ENCODE data around the gene CACNA2D3.

CACNA2D3 gene

GRCh38 chr3:54262541-54262940, 140.2 kb downstream of the CACNA2D3 start:
- no peak for FAIRE-seq
- TF ChIP-seq TAF1 (IDR thresholded peaks at IDR 0.05; ENCODE audit: low read depth, low read length), result no peak
- TF ChIP-seq SPI1 (IDR thresholded peaks at IDR 0.05; ENCODE audit: low read depth, low read length), result no peak
- no peak for TF ChIP-seq POLR2A (IDR thresholded peaks at IDR 0.05; ENCODE audit: low read depth, low read length)
- no peak for TF ChIP-seq POU2F2 (IDR thresholded peaks at IDR 0.05; ENCODE audit: low read depth, low read length)
- TF ChIP-seq PAX5 (IDR thresholded peaks at IDR 0.05; ENCODE audit: insufficient read depth, low read length, severe bottlenecking), result no peak
- TF ChIP-seq POLR2AphosphoS5 (IDR thresholded peaks at IDR 0.05; ENCODE audit: low read depth, low read length), result no peak
- DNase-seq (ENCODE audit: insufficient read length, low spot score), result no peak

GRCh38 chr3:54262946-54263345, 140.6 kb downstream of the CACNA2D3 start:
- DNase-seq (ENCODE audit: insufficient read length, low spot score) (no peak), FAIRE-seq (no peak)
- TF ChIP-seq POU2F2 (IDR thresholded peaks at IDR 0.05; ENCODE audit: low read depth, low read length) (no peak), TAF1 (IDR thresholded peaks at IDR 0.05; ENCODE audit: low read depth, low read length) (no peak), POLR2A (IDR thresholded peaks at IDR 0.05; ENCODE audit: low read depth, low read length) (no peak), SPI1 (IDR thresholded peaks at IDR 0.05; ENCODE audit: low read depth, low read length) (no peak), POLR2AphosphoS5 (IDR thresholded peaks at IDR 0.05; ENCODE audit: low read depth, low read length) (no peak), PAX5 (IDR thresholded peaks at IDR 0.05; ENCODE audit: insufficient read depth, low read length, severe bottlenecking) (no peak)

DNA sequence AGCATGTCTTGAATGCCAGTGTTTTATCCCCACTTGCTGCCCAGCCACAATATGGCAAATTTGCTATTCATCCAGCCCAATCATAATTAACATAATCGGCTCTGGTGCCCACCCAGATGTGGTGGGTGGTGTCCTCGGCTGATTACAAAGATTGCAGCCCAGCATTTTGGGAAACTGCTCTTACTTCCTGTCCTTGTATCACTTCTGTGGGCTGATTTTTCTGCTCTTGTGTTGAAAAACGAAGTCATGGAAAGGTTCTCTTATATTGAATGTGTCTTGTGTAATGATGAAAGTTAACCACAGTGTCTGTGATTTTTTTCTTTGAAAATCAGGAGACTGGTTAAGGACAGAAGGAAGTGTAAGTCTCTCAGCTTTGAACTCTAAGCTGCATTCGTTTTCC, 141.7 kb downstream of the CACNA2D3 start:
- DNase-seq (ENCODE audit: insufficient read length, low spot score), result no peak
- TF ChIP-seq POLR2AphosphoS5 (IDR thresholded peaks at IDR 0.05; ENCODE audit: low read depth, low read length) (no peak), PAX5 (IDR thresholded peaks at IDR 0.05; ENCODE audit: insufficient read depth, low read length, severe bottlenecking) (no peak), POU2F2 (IDR thresholded peaks at IDR 0.05; ENCODE audit: low read depth, low read length) (no peak), SPI1 (IDR thresholded peaks at IDR 0.05; ENCODE audit: low read depth, low read length) (no peak), POLR2A (IDR thresholded peaks at IDR 0.05; ENCODE audit: low read depth, low read length) (no peak), TAF1 (IDR thresholded peaks at IDR 0.05; ENCODE audit: low read depth, low read length) (no peak)
- no peak for FAIRE-seq

- DNase-seq (ENCODE audit: insufficient read length, low spot score) (no peak), FAIRE-seq (no peak)
- no peak for TF ChIP-seq POU2F2 (IDR thresholded peaks at IDR 0.05; ENCODE audit: low read depth, low read length)
- TF ChIP-seq POLR2AphosphoS5 (IDR thresholded peaks at IDR 0.05; ENCODE audit: low read depth, low read length), result no peak
- no peak for TF ChIP-seq SPI1 (IDR thresholded peaks at IDR 0.05; ENCODE audit: low read depth, low read length)
- TF ChIP-seq TAF1 (IDR thresholded peaks at IDR 0.05; ENCODE audit: low read depth, low read length), result no peak
- no peak for TF ChIP-seq PAX5 (IDR thresholded peaks at IDR 0.05; ENCODE audit: insufficient read depth, low read length, severe bottlenecking)
Observed at GRCh38 chr3:54270816-54271526, 148.6 kb downstream of the CACNA2D3 start.

DNA sequence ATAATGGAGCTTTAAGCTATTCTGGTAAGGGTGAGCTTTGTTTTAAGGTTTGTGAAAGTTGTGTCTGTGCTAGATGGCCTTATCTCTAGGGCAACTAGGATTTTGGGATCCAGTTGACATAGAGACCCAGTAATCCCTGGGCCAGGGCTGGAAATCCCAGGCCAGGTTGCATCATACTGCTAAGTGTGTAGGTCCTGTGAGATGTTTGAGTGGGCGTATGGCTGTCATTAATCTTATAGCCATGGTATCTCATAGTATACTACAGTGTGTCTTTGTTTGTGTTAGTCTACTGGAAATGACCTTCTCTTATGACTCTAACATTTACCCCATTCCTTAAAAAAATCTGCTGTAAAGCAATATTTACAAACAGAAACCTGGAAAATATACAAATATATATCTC, 151.4 kb downstream of the CACNA2D3 start:
- FAIRE-seq (no peak), DNase-seq (ENCODE audit: insufficient read length, low spot score) (no peak)
- no peak for TF ChIP-seq POLR2A (IDR thresholded peaks at IDR 0.05; ENCODE audit: low read depth, low read length)
- no peak for TF ChIP-seq SPI1 (IDR thresholded peaks at IDR 0.05; ENCODE audit: low read depth, low read length)

DNA sequence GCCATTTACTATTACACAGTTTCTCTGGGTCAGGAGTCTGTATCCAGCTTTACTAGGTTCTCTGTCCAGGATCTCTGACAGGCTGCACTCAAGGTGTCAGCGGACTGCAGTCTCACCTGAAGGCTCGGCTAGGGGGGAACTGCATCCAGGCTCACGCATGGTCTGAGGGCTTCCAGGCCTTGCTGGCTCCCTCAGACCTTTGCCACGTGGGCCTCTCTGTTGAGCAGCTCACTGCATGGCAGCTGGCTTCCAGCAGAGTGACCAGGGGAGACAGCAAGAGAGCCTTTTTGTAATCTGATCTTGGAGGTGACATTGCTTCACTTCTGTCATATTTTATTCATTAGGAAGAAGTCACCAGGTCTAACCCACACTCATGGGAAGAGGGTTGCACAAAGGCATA, 152.3 kb downstream of the CACNA2D3 start:
- TF ChIP-seq POU2F2 (IDR thresholded peaks at IDR 0.05; ENCODE audit: low read depth, low read length) (no peak), SPI1 (IDR thresholded peaks at IDR 0.05; ENCODE audit: low read depth, low read length) (no peak), POLR2AphosphoS5 (IDR thresholded peaks at IDR 0.05; ENCODE audit: low read depth, low read length) (no peak), TAF1 (IDR thresholded peaks at IDR 0.05; ENCODE audit: low read depth, low read length) (no peak), PAX5 (IDR thresholded peaks at IDR 0.05; ENCODE audit: insufficient read depth, low read length, severe bottlenecking) (no peak), POLR2A (IDR thresholded peaks at IDR 0.05; ENCODE audit: low read depth, low read length) (no peak)
- DNase-seq (ENCODE audit: insufficient read length, low spot score), result no peak
- FAIRE-seq, result no peak

DNA sequence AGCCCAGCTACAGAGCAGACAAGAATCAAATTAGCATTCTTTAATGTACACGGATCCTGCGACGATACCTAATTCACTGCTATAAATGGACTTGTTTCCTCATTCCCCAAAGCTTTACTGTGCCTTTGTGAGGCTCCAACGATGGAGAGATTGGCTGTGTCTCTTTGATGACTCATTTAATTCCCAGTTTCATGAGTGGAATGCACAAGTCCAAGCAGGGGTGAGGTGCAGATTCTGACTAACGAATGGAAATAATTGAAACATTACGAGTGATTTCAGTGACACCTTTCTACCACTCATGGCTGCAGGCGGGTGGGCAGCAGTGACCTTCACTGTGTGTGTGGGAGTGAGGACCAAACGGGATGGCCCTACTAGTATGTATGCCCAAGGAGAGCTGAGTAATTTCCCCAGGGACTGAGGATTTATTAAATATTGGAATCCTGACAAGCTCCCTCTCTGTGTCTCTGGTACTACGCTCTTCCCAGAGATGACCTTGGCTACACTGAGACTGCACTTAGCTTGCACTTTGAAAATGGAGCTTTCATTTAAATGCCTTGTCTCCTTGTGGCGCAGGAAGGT, 156.7 kb downstream of the CACNA2D3 start:
- no peak for TF ChIP-seq POLR2A (IDR thresholded peaks at IDR 0.05; ENCODE audit: low read depth, low read length)
- TF ChIP-seq POU2F2 (IDR thresholded peaks at IDR 0.05; ENCODE audit: low read depth, low read length), result no peak
- TF ChIP-seq POLR2AphosphoS5 (IDR thresholded peaks at IDR 0.05; ENCODE audit: low read depth, low read length), result no peak
- no peak for TF ChIP-seq TAF1 (IDR thresholded peaks at IDR 0.05; ENCODE audit: low read depth, low read length)
- no peak for TF ChIP-seq PAX5 (IDR thresholded peaks at IDR 0.05; ENCODE audit: insufficient read depth, low read length, severe bottlenecking)
- TF ChIP-seq SPI1 (IDR thresholded peaks at IDR 0.05; ENCODE audit: low read depth, low read length), result no peak
- DNase-seq (ENCODE audit: insufficient read length, low spot score) (no peak), FAIRE-seq (no peak)

DNA sequence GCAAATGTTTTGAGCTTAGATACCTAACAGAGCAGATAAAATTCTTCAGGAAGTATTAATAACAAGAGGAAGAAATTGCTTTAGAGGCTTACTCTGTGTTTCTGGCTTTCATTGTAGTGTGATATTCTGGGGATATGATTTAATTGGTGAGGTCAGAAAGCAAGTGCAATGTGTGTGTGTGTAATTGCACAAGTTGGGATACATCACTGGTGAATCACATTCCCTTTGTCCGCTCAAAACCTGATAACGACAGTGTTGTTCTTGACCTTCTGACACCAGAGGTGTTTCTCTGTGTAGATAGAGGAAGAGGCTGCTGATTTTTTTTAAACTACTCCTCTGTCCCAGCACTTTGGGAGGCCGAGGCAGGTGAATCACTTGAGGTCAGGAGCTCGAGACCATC, 161.1 kb downstream of the CACNA2D3 start:
- FAIRE-seq, result no peak
- no peak for TF ChIP-seq POLR2A (IDR thresholded peaks at IDR 0.05; ENCODE audit: low read depth, low read length)
- DNase-seq (ENCODE audit: insufficient read length, low spot score), result no peak

- no peak for FAIRE-seq
- DNase-seq (ENCODE audit: insufficient read length, low spot score), result no peak
Observed at GRCh38 chr3:54294214-54294613, 171.9 kb downstream of the CACNA2D3 start.

GRCh38 chr3:54296531-54296930, 174.2 kb downstream of the CACNA2D3 start:
- no peak for TF ChIP-seq SPI1 (IDR thresholded peaks at IDR 0.05; ENCODE audit: low read depth, low read length)
- TF ChIP-seq TAF1 (IDR thresholded peaks at IDR 0.05; ENCODE audit: low read depth, low read length), result no peak
- no peak for TF ChIP-seq PAX5 (IDR thresholded peaks at IDR 0.05; ENCODE audit: insufficient read depth, low read length, severe bottlenecking)
- no peak for TF ChIP-seq POLR2A (IDR thresholded peaks at IDR 0.05; ENCODE audit: low read depth, low read length)
- no peak for TF ChIP-seq POU2F2 (IDR thresholded peaks at IDR 0.05; ENCODE audit: low read depth, low read length)
- TF ChIP-seq POLR2AphosphoS5 (IDR thresholded peaks at IDR 0.05; ENCODE audit: low read depth, low read length), result no peak
- FAIRE-seq (no peak), DNase-seq (ENCODE audit: insufficient read length, low spot score) (no peak)

More at GRCh38 chr3:54294214-54294613, 171.9 kb downstream of the CACNA2D3 start:
- TF ChIP-seq SPI1 (IDR thresholded peaks at IDR 0.05; ENCODE audit: low read depth, low read length), result no peak
- no peak for TF ChIP-seq PAX5 (IDR thresholded peaks at IDR 0.05; ENCODE audit: insufficient read depth, low read length, severe bottlenecking)
- TF ChIP-seq POLR2A (IDR thresholded peaks at IDR 0.05; ENCODE audit: low read depth, low read length), result no peak
- no peak for TF ChIP-seq POLR2AphosphoS5 (IDR thresholded peaks at IDR 0.05; ENCODE audit: low read depth, low read length)
- TF ChIP-seq TAF1 (IDR thresholded peaks at IDR 0.05; ENCODE audit: low read depth, low read length), result no peak
- no peak for TF ChIP-seq POU2F2 (IDR thresholded peaks at IDR 0.05; ENCODE audit: low read depth, low read length)

All from GM12891 (cell line).